ENCODE results near the gene UFSP2.

- no peak for TF ChIP-seq CTCF (IDR thresholded peaks at IDR 0.05)
- no peak for TF ChIP-seq POLR2AphosphoS5 (IDR thresholded peaks at IDR 0.05)
- no peak for TF ChIP-seq POLR2A (IDR thresholded peaks at IDR 0.05)
- TF ChIP-seq EP300 (IDR thresholded peaks at IDR 0.05): no peak
Measured at GRCh38 chr4:185473247-185473646, 47.5 kb upstream of the UFSP2 start.

Measured in upper lobe of left lung (tissue), 4 donors.